Measurements from ENCODE around the gene BBS2. TPM values are rescaled to one million over a fixed set of nuclear protein-coding genes. Genes with fewer than 3 reads are reported as not detected.

Gene BBS2
- total and polyA plus RNA-seq, 2 of the 13 experiments (the other 11 are each of a cell fraction or from before 2014, with no cell fraction given): 59.7 to 68.3 TPM

- no peak for TF ChIP-seq ZNF407 (CRISPR knock-in tag; IDR thresholded peaks at IDR 0.05; ENCODE audit: not compliant biosample characterization)
- TF ChIP-seq ZNF7 (CRISPR knock-in tag; IDR thresholded peaks at IDR 0.05): no peak
- TF ChIP-seq ZSCAN30 (CRISPR knock-in tag; IDR thresholded peaks at IDR 0.05): no peak
- TF ChIP-seq ZNF629 (CRISPR knock-in tag; conservative IDR thresholded peaks at IDR 0.05): peak; percentile 84
- no peak for TF ChIP-seq ZFP82 (CRISPR knock-in tag; IDR thresholded peaks at IDR 0.05; ENCODE audit: borderline replicate concordance)
- TF ChIP-seq ZNF142 (CRISPR knock-in tag; IDR thresholded peaks at IDR 0.05): no peak; the same call in 1 of the 2 replicates
- TF ChIP-seq FOSL2 (CRISPR knock-in tag; IDR thresholded peaks at IDR 0.05): peak; percentile 29; the same call in 1 of the 2 replicates
- no peak for TF ChIP-seq SRSF1 (optimal IDR thresholded peaks at IDR 0.05; ENCODE audit: low read depth, low read length)
- TF ChIP-seq ZNF614 (CRISPR knock-in tag; IDR thresholded peaks at IDR 0.05; ENCODE audit: borderline replicate concordance): peak; percentile 89
- TF ChIP-seq KDM5A (IDR thresholded peaks at IDR 0.05; ENCODE audit: borderline replicate concordance, low read length): no peak
- TF ChIP-seq ARNT2 (CRISPR knock-in tag; IDR thresholded peaks at IDR 0.05; ENCODE audit: low read depth): no peak; the same call in 1 of the 2 replicates
- peak; percentile 71 to 80; a peak in 3 of 4 replicates for TF ChIP-seq NR2F1 (CRISPR knock-in tag; IDR thresholded peaks at IDR 0.05)
- peak; percentile 83 for TF ChIP-seq ZNF501 (CRISPR knock-in tag; IDR thresholded peaks at IDR 0.05)
- no peak for TF ChIP-seq ZNF207 (IDR thresholded peaks at IDR 0.05; ENCODE audit: borderline replicate concordance)
Measured at GRCh38 chr16:56551796-56552738, 32.2 kb upstream of the BBS2 start (continued).

All from HepG2 (cell line).